Osteoblast (primary cell): ENCODE results near the gene FANCL. TPM values are rescaled to one million over a fixed set of nuclear protein-coding genes. Genes with fewer than 3 reads are reported as not detected.

ENCODE experiments used
- DNase-seq: peaks from one replicate; pipeline ENCODE4 v3.0.0; 2011; ENCODE audit warnings: low spot score, mixed read lengths; ENCODE audit not compliant: insufficient read length; ENCODE audit errors: missing footprints
- H2AFZ ChIP-seq: 2 replicates; pipeline ENCODE4 v1.6.0; 2011; ENCODE audit warnings: mild to moderate bottlenecking, low read length
- H3K27ac ChIP-seq: 2 replicates; pipeline ENCODE4 v1.5.1; 2011; ENCODE audit warnings: mild to moderate bottlenecking, low read depth, low read length, moderate library complexity
- H3K27me3 ChIP-seq: 2 replicates; pipeline ENCODE4 v1.6.0; 2012; ENCODE audit warnings: mild to moderate bottlenecking, control low read depth, inconsistent platforms, low read length, moderate library complexity; ENCODE audit not compliant: insufficient read depth
- H3K36me3 ChIP-seq: 2 replicates; pipeline ENCODE4 v1.5.1; 2011; ENCODE audit warnings: mild to moderate bottlenecking, low read length, control low read depth, moderate library complexity; ENCODE audit not compliant: insufficient read depth
- H3K4me1 ChIP-seq: 2 replicates; pipeline ENCODE4 v1.5.1; 2011; ENCODE audit warnings: mild to moderate bottlenecking, low read length, control low read depth, moderate library complexity; ENCODE audit not compliant: insufficient read depth
- H3K4me2 ChIP-seq: 2 replicates; pipeline ENCODE4 v1.6.0; 2011; ENCODE audit warnings: mild to moderate bottlenecking, low read length; ENCODE audit not compliant: insufficient read depth
- H3K4me3 ChIP-seq: fragments of 200-600 bp; sonication (generic); 3 replicates; pipeline ENCODE4 v1.5.1; 2012; ENCODE audit warnings: mild to moderate bottlenecking, low read length, inconsistent platforms; ENCODE audit not compliant: insufficient read depth
- H3K79me2 ChIP-seq: 2 replicates; pipeline ENCODE4 v1.6.0; 2012; ENCODE audit warnings: mild to moderate bottlenecking, low read length, control low read depth, inconsistent platforms; ENCODE audit not compliant: insufficient read depth
- H3K9me3 ChIP-seq: 2 replicates; pipeline ENCODE4 v1.5.1; 2011; ENCODE audit warnings: low read depth, low read length, control low read depth
- H4K20me1 ChIP-seq: 2 replicates; pipeline ENCODE4 v1.6.0; 2012; ENCODE audit warnings: mild to moderate bottlenecking, low read length, control low read depth; ENCODE audit not compliant: insufficient read depth
- total RNA-seq: library from RNA; depleted of rRNA; stranded (reverse); fragments of >200 nt; gene quantifications from 2 replicates; pipeline ENCODE4 v1.2.3, GENCODE V29; 2012
- TF ChIP-seq, protein P1 (sequence below): IDR thresholded peaks from 2 replicates; pipeline ENCODE4 v1.5.1; 2011; ENCODE audit warnings: mild to moderate bottlenecking, low read depth, low read length, moderate library complexity; ENCODE audit errors: extremely low read depth

Gene FANCL
- total RNA-seq, 1 donor: 10.9 TPM

DNA sequence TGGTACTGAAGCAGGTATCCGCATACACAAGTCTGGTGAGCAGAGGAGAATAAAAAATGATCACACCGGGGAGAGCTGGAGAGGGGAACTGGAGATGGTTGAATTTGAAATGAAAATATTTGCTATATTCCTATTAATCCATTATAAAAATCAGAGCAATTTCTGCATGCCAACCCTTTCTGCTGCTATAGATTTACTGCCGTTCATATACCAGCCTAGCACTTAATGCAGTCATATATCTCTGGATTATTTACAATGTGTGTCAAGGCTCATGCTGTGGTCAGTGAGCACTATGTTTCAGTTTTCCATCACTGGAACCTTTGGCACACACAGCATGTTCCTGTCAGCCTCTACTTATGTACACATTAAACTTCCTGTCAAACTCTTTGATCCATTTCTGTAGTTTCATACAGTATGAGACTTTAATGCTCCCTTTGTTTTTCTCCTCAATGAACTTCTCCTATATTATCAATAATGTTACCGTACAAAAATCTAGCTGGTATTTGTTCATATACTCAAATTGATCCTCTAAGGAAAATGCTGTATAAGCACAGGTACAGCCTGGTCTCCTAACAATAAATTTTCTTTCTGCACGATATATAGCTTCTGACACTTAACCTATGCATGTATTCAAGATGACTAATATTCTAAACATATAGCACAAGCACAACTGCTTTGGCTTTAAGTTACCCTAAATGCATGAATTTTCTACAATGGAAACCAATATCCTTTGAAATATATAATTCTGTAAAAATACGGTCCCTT, 36.7 kb downstream of the FANCL start:
- Histone ChIP-seq H2AFZ (no peak overlapping the region), H3K9me3 (no peaks in the 10 kb centered on the region), H3K27ac (no peak overlapping the region), H3K4me1 (no peaks in the 10 kb centered on the region), H3K27me3 (no peaks in the 10 kb centered on the region), H3K36me3 (no peaks in the 10 kb centered on the region), H4K20me1 (no peaks in the 10 kb centered on the region), H3K79me2 (no peaks in the 10 kb centered on the region), H3K4me2 (no peak overlapping the region), H3K4me3 (no peak overlapping the region)
- no peak for DNase-seq
- TF ChIP-seq, protein P1, sequence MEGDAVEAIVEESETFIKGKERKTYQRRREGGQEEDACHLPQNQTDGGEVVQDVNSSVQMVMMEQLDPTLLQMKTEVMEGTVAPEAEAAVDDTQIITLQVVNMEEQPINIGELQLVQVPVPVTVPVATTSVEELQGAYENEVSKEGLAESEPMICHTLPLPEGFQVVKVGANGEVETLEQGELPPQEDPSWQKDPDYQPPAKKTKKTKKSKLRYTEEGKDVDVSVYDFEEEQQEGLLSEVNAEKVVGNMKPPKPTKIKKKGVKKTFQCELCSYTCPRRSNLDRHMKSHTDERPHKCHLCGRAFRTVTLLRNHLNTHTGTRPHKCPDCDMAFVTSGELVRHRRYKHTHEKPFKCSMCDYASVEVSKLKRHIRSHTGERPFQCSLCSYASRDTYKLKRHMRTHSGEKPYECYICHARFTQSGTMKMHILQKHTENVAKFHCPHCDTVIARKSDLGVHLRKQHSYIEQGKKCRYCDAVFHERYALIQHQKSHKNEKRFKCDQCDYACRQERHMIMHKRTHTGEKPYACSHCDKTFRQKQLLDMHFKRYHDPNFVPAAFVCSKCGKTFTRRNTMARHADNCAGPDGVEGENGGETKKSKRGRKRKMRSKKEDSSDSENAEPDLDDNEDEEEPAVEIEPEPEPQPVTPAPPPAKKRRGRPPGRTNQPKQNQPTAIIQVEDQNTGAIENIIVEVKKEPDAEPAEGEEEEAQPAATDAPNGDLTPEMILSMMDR: no peak

DNA sequence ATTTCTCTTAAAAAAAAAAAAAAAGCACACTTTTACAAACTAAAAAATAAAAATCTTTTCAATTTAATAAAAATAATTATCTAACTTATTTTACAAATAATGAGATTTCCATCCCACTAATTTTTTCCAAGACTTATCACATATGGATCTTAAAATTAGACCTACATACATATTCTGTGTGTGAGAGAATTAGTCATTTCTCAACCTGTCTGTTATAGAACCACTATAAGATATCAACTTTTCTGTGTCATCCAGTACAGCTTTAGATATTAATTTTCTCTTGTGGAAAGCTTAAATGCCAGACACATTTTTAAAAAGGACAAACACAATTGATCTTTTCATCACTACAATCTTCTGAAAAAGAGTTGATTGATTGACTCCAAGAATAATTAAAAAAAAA, 38.1 kb downstream of the FANCL start:
- no peaks in the 10 kb centered on the region for H3K36me3 ChIP-seq
- H3K9me3 ChIP-seq: no peaks in the 10 kb centered on the region
- no peaks in the 10 kb centered on the region for H3K79me2 ChIP-seq
- H3K4me3 ChIP-seq: no peak overlapping the region
- no peaks in the 10 kb centered on the region for H3K27me3 ChIP-seq
- no peak overlapping the region for H2AFZ ChIP-seq
- no peak overlapping the region for H3K4me2 ChIP-seq
- no peak overlapping the region for H3K27ac ChIP-seq
- TF ChIP-seq, protein P1: no peak
- H4K20me1 ChIP-seq: no peaks in the 10 kb centered on the region
- no peak for DNase-seq
- no peaks in the 10 kb centered on the region for H3K4me1 ChIP-seq

DNA sequence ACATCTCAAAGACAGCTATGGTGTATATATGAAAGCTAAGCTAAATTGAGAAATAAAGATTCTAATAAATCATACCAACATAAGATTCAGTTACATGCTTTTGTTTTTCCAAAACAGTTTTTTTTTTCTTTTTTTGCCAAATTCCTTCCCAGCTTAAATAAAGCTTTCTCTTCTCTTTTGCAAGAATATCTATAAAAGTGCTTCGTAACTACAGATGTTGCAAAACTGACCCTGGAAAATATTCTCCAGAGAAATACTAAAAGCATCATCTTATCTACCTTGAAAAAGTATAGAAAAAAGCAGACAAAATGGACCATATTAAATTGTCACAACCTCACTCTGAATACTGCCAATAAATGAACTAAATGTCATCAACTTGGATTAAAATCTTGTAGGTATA, 38.7 kb downstream of the FANCL start:
- H3K4me1 ChIP-seq: no peaks in the 10 kb centered on the region
- TF ChIP-seq, protein P1: no peak
- no peaks in the 10 kb centered on the region for H4K20me1 ChIP-seq
- H3K79me2 ChIP-seq: no peaks in the 10 kb centered on the region
- H3K27me3 ChIP-seq: no peaks in the 10 kb centered on the region
- no peak overlapping the region for H2AFZ ChIP-seq
- H3K36me3 ChIP-seq: no peaks in the 10 kb centered on the region
- no peak overlapping the region for H3K4me3 ChIP-seq
- DNase-seq: no peak
- H3K27ac ChIP-seq: no peak overlapping the region
- H3K4me2 ChIP-seq: no peak overlapping the region
- no peaks in the 10 kb centered on the region for H3K9me3 ChIP-seq

DNA sequence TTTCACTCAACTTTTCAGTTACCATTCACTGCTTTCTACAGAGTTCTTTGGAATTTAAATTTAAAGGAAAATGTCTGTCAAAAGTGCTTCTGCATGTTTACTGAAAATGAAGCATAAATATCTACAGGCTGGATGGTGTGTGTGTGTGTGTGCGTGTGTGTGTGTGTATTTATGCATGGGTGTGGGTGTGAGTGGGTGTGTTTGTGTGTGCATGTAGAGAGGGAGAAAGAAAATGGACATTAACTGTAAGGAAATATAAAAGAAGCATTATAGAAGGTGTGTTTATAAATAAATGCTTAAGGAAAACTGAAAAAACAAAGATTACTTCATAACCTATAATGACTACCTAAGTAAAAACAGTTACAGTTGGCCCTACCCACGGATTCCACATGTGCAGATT, 43.2 kb downstream of the FANCL start:
- no peaks in the 10 kb centered on the region for H3K4me1 ChIP-seq
- no peaks in the 10 kb centered on the region for H3K79me2 ChIP-seq
- no peaks in the 10 kb centered on the region for H3K27me3 ChIP-seq
- no peak for DNase-seq
- no peak overlapping the region for H3K4me3 ChIP-seq
- no peaks in the 10 kb centered on the region for H3K9me3 ChIP-seq
- no peaks in the 10 kb centered on the region for H4K20me1 ChIP-seq
- H3K27ac ChIP-seq: no peak overlapping the region
- H2AFZ ChIP-seq: no peak overlapping the region
- no peaks in the 10 kb centered on the region for H3K36me3 ChIP-seq
- H3K4me2 ChIP-seq: no peak overlapping the region
- TF ChIP-seq, protein P1: no peak
